Measurements from ENCODE around the gene RNF217. TPM values are rescaled to one million over a fixed set of nuclear protein-coding genes. Genes with fewer than 3 reads are reported as not detected.

Gene RNF217
- total and polyA plus RNA-seq, 10 of the 15 experiments (the other 5 are each of a cell fraction or from before 2014, with no cell fraction given): under 0.01 to 11.7 (median 0.04) TPM; not detected in 3

GRCh38 chr6:125066964-125067363, 104.7 kb downstream of the RNF217 start:
- Histone ChIP-seq H3K36me3 (ENCODE audit: control insufficient read depth in 2 of 2, insufficient read depth in 2 of 2, low read length in 1 of 2) (no peaks in the 10 kb centered on the region), H3K79me2 (ENCODE audit: control insufficient read depth, insufficient read depth, low read length) (no peaks in the 10 kb centered on the region), H3K4me1 (ENCODE audit: control insufficient read depth, insufficient read depth, low read length) (no peaks in the 10 kb centered on the region), H3K4me2 (ENCODE audit: control insufficient read depth, insufficient read depth) (no peak overlapping the region), H3K4me3 (no peak overlapping the region), H3K27ac (ENCODE audit: control insufficient read depth, insufficient read depth) (no peak overlapping the region), H3K27me3 (replicated peaks in 1 of 2; ENCODE audit: control insufficient read depth in 2 of 2, insufficient read depth in 2 of 2, low read length in 1 of 2) (no peaks in the 10 kb centered on the region), H3K9ac (ENCODE audit: control insufficient read depth, insufficient read depth, low read length) (no peak overlapping the region), H3K9me3 (replicated peaks; ENCODE audit: control insufficient read depth, insufficient read depth, low read length) (no peaks in the 10 kb centered on the region), H2AFZ (ENCODE audit: control insufficient read depth, low read depth, low read length) (no peak overlapping the region), H4K20me1 (ENCODE audit: control insufficient read depth, insufficient read depth) (no peaks in the 10 kb centered on the region)
- intact Hi-C loops (cut with micrococcal nuclease; ENCODE audit: unreplicated experiment): no loop called here
- CTCF ChIA-PET: no interaction called here
- FAIRE-seq (no peak), ATAC-seq (no peak), DNase-seq (ENCODE audit: low read depth, low spot score) (no peak)
- no TSS peak for BruUV-seq (replicated peaks)
- SMC1A ChIA-PET (ENCODE audit: uncharacterized antibody, unreplicated experiment): no interaction called here
- POLR2A ChIA-PET: no interaction called here
- in situ Hi-C loops (cut with MboI): no loop called here
- WGBS (ENCODE audit: insufficient coverage, insufficient replicate concordance, low lambda C conversion rate, missing lambda C conversion rate): 28% methylated on average over 3 of the region's 3 CpGs
- RAD21 ChIA-PET (ENCODE audit: unreplicated experiment): no interaction called here
- TF ChIP-seq PAX8 (IDR thresholded peaks at IDR 0.05): no peak
- TF ChIP-seq POLR2AphosphoS2 (IDR thresholded peaks at IDR 0.05; ENCODE audit: low read depth, low read length): no peak
- no peak for TF ChIP-seq SREBF1 (IDR thresholded peaks at IDR 0.05; ENCODE audit: low read length)
- TF ChIP-seq YY1 (IDR thresholded peaks at IDR 0.05; ENCODE audit: low read depth, low read length): no peak
- no peak for TF ChIP-seq ZNF384 (IDR thresholded peaks at IDR 0.05; ENCODE audit: borderline replicate concordance, low read depth, low read length)
- TF ChIP-seq ATF2 (IDR thresholded peaks at IDR 0.05; ENCODE audit: low read length): no peak
- TF ChIP-seq ZNF592 (IDR thresholded peaks at IDR 0.05): no peak
- TF ChIP-seq ZSCAN29 (IDR thresholded peaks at IDR 0.05): no peak
- TF ChIP-seq BHLHE40 (IDR thresholded peaks at IDR 0.05; ENCODE audit: borderline replicate concordance in 1 of 2, low read depth in 2 of 2, low read length in 1 of 2): no peak
- no peak for TF ChIP-seq SMARCA5 (IDR thresholded peaks at IDR 0.05)
- no peak for TF ChIP-seq RUNX3 (IDR thresholded peaks at IDR 0.05; ENCODE audit: low read length)
- TF ChIP-seq TCF7 (IDR thresholded peaks at IDR 0.05; ENCODE audit: borderline replicate concordance): no peak
- no peak for TF ChIP-seq MYB (IDR thresholded peaks at IDR 0.05; ENCODE audit: borderline replicate concordance, low read depth, low read length)
- TF ChIP-seq REST (IDR thresholded peaks at IDR 0.05; ENCODE audit: low read depth, low read length): no peak
